Thyroid gland (tissue), 4 donors: ENCODE measurements around the gene RELL2. TPM values are rescaled to one million over a fixed set of nuclear protein-coding genes. Genes with fewer than 3 reads are reported as not detected.
A peak's percentile ranks its signal among the peaks of the same experiment; 100 is the strongest.

Experiments used
- DNase-seq, 2 donors: peaks; one replicate each; pipeline ENCODE4 v3.0.0-alpha.2; 2019
- H3K27ac ChIP-seq, 3 donors: fragments of 200-600 bp; sonication (generic); 1 replicate in 2 of 3; 2 replicates in 1 of 3; pipeline ENCODE4 v1.5.1; 2016 to 2019; ENCODE audit warnings: mild to moderate bottlenecking in 1 of 3, moderate library complexity in 1 of 3
- H3K27me3 ChIP-seq: fragments of 200-600 bp; sonication (generic); one replicate; pipeline ENCODE4 v1.5.1; 2019
- H3K36me3 ChIP-seq, 2 donors: fragments of 200-600 bp; sonication (generic); one replicate each; pipeline ENCODE4 v1.5.1; 2016 to 2019
- H3K4me1 ChIP-seq, 2 donors: fragments of 200-600 bp; sonication (generic); one replicate each; pipeline ENCODE4 v1.5.1; 2017 to 2019
- H3K4me3 ChIP-seq, 3 donors: fragments of 200-600 bp; sonication (generic); replicated peaks in 1 of 3; 1 replicate in 2 of 3; 2 replicates in 1 of 3; pipeline ENCODE4 v1.5.1; 2016; ENCODE audit warnings: mild to moderate bottlenecking in 1 of 3
- H3K9me3 ChIP-seq: fragments of 200-600 bp; sonication (generic); one replicate; pipeline ENCODE4 v1.5.1; 2017
- POLR2A ChIP-seq, 2 donors: fragments of 450-650 bp; IDR thresholded peaks; one replicate each; pipeline ENCODE4 v1.6.1; 2017; ENCODE audit warnings: antibody characterized with exemption in 2 of 2, mild to moderate bottlenecking in 2 of 2, moderate library complexity in 1 of 2
- WGBS, 2 donors: methylation state at CpG; one replicate each; pipeline ENCODE4 v1.1.5; 2017; 5-methylcytosine and 5-hydroxymethylcytosine counted together
- intact Hi-C: fragments of 100-400 bp; cut with DNase I; formaldehyde crosslinking; loops from one replicate; pipeline ENCODE4 v1.15.1; 2023
- total RNA-seq, 4 donors: library from RNA; depleted of rRNA; stranded (reverse); fragments of >200 nt; gene quantifications; one replicate each; pipeline ENCODE4 v1.2.3, GENCODE V29; 2016
- TF ChIP-seq, protein P1 (sequence below), 6 experiments: fragments of 200-600 bp in 3 of 6; fragments of 450-650 bp in 3 of 6; sonication (generic) in 3 of 6; IDR thresholded peaks; one replicate each; pipeline ENCODE4 v1.5.1; 2016 to 2019; ENCODE audit warnings: antibody characterized with exemption in 6 of 6, mild to moderate bottlenecking in 2 of 6, inconsistent platforms in 1 of 6, moderate library complexity in 1 of 6

RELL2 gene
- total RNA-seq, 4 donors from 2014 or later, result 2.4 to 5.7 (median 4.6) TPM

DNA sequence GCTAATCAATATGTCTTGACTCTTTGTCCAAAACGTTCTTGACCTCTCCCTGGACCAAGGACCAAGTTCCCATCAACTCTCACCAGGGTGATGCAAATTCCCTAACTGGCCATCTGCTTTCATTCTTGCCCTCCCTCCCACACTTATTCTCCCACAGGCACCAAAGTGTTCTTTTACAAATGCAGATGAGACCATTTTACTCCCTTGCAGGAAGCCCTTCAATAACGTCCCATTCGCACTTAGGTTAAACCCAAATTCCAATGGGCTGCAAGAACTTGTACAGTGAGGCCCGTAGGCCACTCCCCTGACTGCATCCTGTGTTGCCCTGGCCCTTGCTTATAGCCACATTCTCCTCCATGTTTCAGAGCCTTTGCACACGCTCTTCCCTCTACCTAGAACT, 38.0 kb downstream of the RELL2 start:
- no peaks in the 10 kb centered on the region for H3K36me3 ChIP-seq
- peaks cover 0 to 9% of the 10 kb centered on the region in 2 donors for H3K4me1 ChIP-seq
- TF ChIP-seq, protein P1, sequence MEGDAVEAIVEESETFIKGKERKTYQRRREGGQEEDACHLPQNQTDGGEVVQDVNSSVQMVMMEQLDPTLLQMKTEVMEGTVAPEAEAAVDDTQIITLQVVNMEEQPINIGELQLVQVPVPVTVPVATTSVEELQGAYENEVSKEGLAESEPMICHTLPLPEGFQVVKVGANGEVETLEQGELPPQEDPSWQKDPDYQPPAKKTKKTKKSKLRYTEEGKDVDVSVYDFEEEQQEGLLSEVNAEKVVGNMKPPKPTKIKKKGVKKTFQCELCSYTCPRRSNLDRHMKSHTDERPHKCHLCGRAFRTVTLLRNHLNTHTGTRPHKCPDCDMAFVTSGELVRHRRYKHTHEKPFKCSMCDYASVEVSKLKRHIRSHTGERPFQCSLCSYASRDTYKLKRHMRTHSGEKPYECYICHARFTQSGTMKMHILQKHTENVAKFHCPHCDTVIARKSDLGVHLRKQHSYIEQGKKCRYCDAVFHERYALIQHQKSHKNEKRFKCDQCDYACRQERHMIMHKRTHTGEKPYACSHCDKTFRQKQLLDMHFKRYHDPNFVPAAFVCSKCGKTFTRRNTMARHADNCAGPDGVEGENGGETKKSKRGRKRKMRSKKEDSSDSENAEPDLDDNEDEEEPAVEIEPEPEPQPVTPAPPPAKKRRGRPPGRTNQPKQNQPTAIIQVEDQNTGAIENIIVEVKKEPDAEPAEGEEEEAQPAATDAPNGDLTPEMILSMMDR (IDR thresholded peaks at IDR 0.05), result no peak
- TF ChIP-seq POLR2A (IDR thresholded peaks at IDR 0.05), result no peak
- H3K27me3 ChIP-seq, result no peaks in the 10 kb centered on the region
- H3K4me3 ChIP-seq, result no peak overlapping the region
- no peak overlapping the region for H3K27ac ChIP-seq
- 77 to 79% methylated on average over 5 of the region's 5 CpGs for WGBS, 2 donors
- intact Hi-C loops, result no loop called here
- no peaks in the 10 kb centered on the region for H3K9me3 ChIP-seq
- DNase-seq, result no peak

DNA sequence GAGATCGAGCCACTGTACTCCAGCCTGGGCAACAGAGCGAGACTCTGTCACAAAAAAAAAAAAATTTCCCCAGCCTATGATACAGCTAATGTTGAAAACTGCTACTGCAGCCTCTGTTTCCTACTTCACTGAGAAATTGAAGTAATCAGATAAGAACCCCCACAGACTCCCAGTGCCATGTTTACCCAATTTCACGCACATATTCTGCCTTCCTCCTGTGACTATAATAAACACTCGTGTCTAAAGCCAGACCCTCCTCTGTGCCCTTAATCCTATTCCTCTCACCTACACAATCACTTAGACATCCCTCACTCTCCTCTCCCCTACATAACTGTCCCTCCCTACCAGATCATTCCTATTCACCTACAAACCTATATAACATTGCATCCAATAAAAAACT, 38.9 kb downstream of the RELL2 start:
- Histone ChIP-seq H3K36me3 (no peaks in the 10 kb centered on the region), H3K4me3 (no peak overlapping the region), H3K27me3 (no peaks in the 10 kb centered on the region), H3K9me3 (no peaks in the 10 kb centered on the region), H3K27ac (no peak overlapping the region), H3K4me1 (peaks cover 0 to 9% of the 10 kb centered on the region in 2 donors)
- WGBS, 2 donors, result 72 to 85% methylated on average over 4 of the region's 4 CpGs
- intact Hi-C loops, result no loop called here
- no peak for TF ChIP-seq POLR2A (IDR thresholded peaks at IDR 0.05)
- TF ChIP-seq, protein P1 (IDR thresholded peaks at IDR 0.05), result no peak
- DNase-seq, result no peak

DNA sequence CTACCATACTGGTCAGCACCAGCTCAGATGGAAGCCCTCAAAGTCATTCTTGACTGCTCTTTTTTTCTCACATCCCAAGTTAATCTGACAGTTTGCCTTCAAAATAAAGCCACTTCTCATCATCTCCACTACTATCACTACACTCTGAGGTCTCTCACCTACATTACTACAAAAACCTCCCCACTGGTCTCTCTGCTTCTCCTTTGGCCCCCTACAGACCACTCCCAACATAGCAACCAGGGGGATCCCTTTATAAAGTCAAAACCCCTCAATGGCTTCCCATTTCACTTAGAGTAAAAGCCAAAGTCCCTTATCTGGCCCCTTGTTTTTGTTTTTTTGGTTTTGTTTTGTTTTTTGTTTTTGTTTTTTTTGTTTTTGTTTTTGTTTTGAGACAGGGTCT, 40.6 kb downstream of the RELL2 start:
- Histone ChIP-seq H3K27ac (no peak overlapping the region), H3K9me3 (no peaks in the 10 kb centered on the region), H3K4me1 (peaks cover 6 to 24% of the 10 kb centered on the region in 2 donors), H3K4me3 (no peak overlapping the region), H3K36me3 (no peaks in the 10 kb centered on the region), H3K27me3 (no peaks in the 10 kb centered on the region)
- no peak for DNase-seq
- no peak for TF ChIP-seq POLR2A (IDR thresholded peaks at IDR 0.05)
- TF ChIP-seq, protein P1 (IDR thresholded peaks at IDR 0.05), result no peak
- intact Hi-C loops, result no loop called here

GRCh38 chr5:141680178-141680577, 43.4 kb downstream of the RELL2 start:
- H3K36me3 ChIP-seq, result no peaks in the 10 kb centered on the region
- no peak overlapping the region for H3K27ac ChIP-seq
- DNase-seq, result no peak
- H3K27me3 ChIP-seq, result no peaks in the 10 kb centered on the region
- H3K4me3 ChIP-seq, result no peak overlapping the region
- no peaks in the 10 kb centered on the region for H3K9me3 ChIP-seq
- intact Hi-C loops, result no loop called here
- 94 to 100% methylated on average over 1 to 9 of the region's 16 CpGs for WGBS, 2 donors
- H3K4me1 ChIP-seq, result peaks cover 8 to 18% of the 10 kb centered on the region in 2 donors
- no peak for TF ChIP-seq POLR2A (IDR thresholded peaks at IDR 0.05)
- TF ChIP-seq, protein P1 (IDR thresholded peaks at IDR 0.05), result no peak

GRCh38 chr5:141680751-141681201, 44.0 kb downstream of the RELL2 start:
- Histone ChIP-seq H3K4me3 (no peak overlapping the region), H3K27me3 (no peaks in the 10 kb centered on the region), H3K9me3 (no peaks in the 10 kb centered on the region), H3K27ac (peak overlapping the region in 2 of 3 donors; percentile 63 to 70), H3K36me3 (no peaks in the 10 kb centered on the region), H3K4me1 (peaks cover 8 to 18% of the 10 kb centered on the region in 2 donors)
- intact Hi-C loops, result no loop called here
- no peak for TF ChIP-seq POLR2A (IDR thresholded peaks at IDR 0.05)
- TF ChIP-seq, protein P1 (IDR thresholded peaks at IDR 0.05), result no peak
- 64 to 75% methylated on average over 6 of the region's 6 CpGs for WGBS, 2 donors
- DNase-seq, result peak in 1 of 2 donors; percentile 28
